Right cardiac atrium (tissue), 5 donors: ENCODE data around the gene CERS6. TPM values are rescaled to one million over a fixed set of nuclear protein-coding genes. Genes with fewer than 3 reads are reported as not detected.

ENCODE experiments used
- ATAC-seq, 2 donors: fragments of 200-7000 bp; cut with Tn5 transposase; one replicate each; pipeline versions ENCODE4 v1.8.0 to v1.9.1; 2020; ENCODE audit warnings: moderate library complexity in 2 of 2, mild to moderate bottlenecking in 1 of 2
- DNase-seq, 3 donors: peaks; one replicate each; pipeline ENCODE4 v3.0.0-alpha.2; 2020
- H3K27ac ChIP-seq: one replicate; pipeline ENCODE4 v1.5.1; 2013; ENCODE audit warnings: mild to moderate bottlenecking, low read length, control low read depth, moderate library complexity
- H3K27me3 ChIP-seq: one replicate; pipeline ENCODE4 v1.6.1; 2013; ENCODE audit not compliant: control insufficient read depth, insufficient read depth
- H3K4me1 ChIP-seq: one replicate; pipeline ENCODE4 v1.6.1; 2013; ENCODE audit warnings: low read length; ENCODE audit not compliant: control insufficient read depth, insufficient read depth
- H3K4me3 ChIP-seq: one replicate; pipeline ENCODE4 v1.5.1; 2013; ENCODE audit warnings: low read length, control low read depth
- H3K9me3 ChIP-seq: one replicate; pipeline ENCODE4 v1.6.1; 2013; ENCODE audit warnings: low read length; ENCODE audit not compliant: control insufficient read depth
- WGBS: extraction: QIAGEN DNeasy Blood & Tissue Kit; methylation state at CpG from one replicate; pipeline ENCODE4 v1.1.7; 2013; 5-methylcytosine and 5-hydroxymethylcytosine counted together
- intact Hi-C, 4 donors: fragments of 100-400 bp; cut with DNase I; formaldehyde crosslinking; loops; one replicate each; pipeline versions ENCODE4 v1.11.0 to v1.14.0; 2022 to 2023
- polyA plus RNA-seq: library from polyadenylated mRNA; stranded (reverse); fragments of 200-250 nt; gene quantifications from one replicate; pipeline ENCODE4 v1.2.3, GENCODE V29; 2013
- total RNA-seq, 4 donors: library from RNA; stranded (reverse); fragmentation: NEBNext Ultra II Directional; extraction: Animal tissue kit (Norgen Biotek cat#: 25700); gene quantifications; one replicate each; pipeline ENCODE4 v1.2.1, GENCODE V29; 2021
- donor health status: healthy with polysubstance abuse.
- donor health status: DM: no; HTN: yes; CAD: no.
- donor health status: DM: no; HTN: no; CAD: no.
- donor health status: DM: no; HTN: yes; CAD: no; lungs with severe emphysema.
- donor health status: DM: yes; HTN: yes; CAD: no.

Gene CERS6
- total and polyA plus RNA-seq, 5 donors = 25.6 to 71.5 (median 48.9) TPM

DNA sequence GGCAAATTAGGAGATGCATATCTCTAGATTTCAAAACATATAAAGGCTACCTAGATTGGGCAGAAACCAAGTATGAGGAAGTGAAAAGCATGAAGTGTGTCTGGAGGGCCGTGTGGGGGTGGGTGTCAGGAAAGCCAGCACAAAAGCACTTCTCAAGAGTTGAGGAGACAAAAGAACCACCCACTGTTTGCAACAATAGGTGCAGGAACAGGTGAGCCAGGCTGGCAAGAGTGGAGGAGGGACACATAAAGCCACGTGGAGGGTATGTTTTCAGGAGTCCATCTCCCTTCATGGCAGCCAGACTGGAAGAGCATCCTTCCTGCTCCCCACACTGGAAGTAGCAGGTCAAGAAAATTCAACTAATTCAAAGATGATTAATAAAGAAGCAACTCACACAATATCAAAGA lies 96.4 kb downstream of the CERS6 start:
- intact Hi-C loops = no loop called here
- H3K27me3 ChIP-seq = no peaks in the 10 kb centered on the region
- ATAC-seq (no peak), DNase-seq (no peak)
- 76% methylated on average over 2 of the region's 2 CpGs for WGBS
- no peak overlapping the region for H3K4me3 ChIP-seq
- no peaks in the 10 kb centered on the region for H3K9me3 ChIP-seq
- no peak overlapping the region for H3K27ac ChIP-seq
- H3K4me1 ChIP-seq = peaks cover 2% of the 10 kb centered on the region

DNA sequence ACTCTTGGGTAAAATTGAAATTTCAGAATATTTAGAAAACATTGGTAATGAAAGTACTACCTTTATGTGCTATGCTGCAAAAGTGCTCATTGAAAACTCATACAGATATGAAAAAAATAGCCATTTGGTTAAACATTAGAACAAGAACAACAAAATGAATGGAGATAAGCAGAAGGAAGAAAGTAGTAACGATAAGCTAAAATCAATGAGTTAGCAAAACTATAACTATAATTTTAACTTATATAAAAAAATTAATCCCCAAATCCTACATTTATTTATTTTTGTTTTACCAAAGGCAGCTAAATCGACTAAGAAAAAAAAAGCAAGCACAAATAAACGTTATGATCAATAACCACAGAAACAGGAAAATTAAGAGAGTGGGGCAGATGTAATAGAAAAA lies 99.2 kb downstream of the CERS6 start:
- WGBS = 92% methylated on average over 3 of the region's 3 CpGs
- DNase-seq (no peak), ATAC-seq (no peak)
- Histone ChIP-seq H3K27ac (no peak overlapping the region), H3K9me3 (no peaks in the 10 kb centered on the region), H3K4me3 (no peak overlapping the region), H3K27me3 (no peaks in the 10 kb centered on the region), H3K4me1 (peaks cover 2% of the 10 kb centered on the region)
- intact Hi-C loops = no loop called here

DNA sequence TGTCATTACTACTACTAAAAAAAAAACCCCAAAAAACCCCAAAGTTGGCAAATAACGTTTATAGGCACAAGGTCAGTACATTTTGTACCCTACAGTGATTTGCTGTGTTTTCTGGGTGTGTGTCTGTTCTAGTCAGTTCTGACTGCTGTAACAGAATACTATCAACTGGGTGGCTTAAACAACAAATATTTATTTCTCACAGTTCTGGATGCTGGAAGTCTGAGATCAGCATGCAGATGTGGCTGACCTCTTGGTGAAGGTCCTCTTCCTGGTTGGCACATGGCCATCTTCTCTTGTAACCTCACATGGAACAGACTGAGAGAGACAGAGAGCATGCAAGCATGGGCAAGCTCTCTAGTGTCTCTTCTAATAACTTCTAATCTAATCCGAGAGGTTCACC lies 103.1 kb downstream of the CERS6 start:
- Histone ChIP-seq H3K4me1 (no peaks in the 10 kb centered on the region), H3K9me3 (no peaks in the 10 kb centered on the region), H3K27me3 (no peaks in the 10 kb centered on the region), H3K4me3 (no peak overlapping the region), H3K27ac (no peak overlapping the region)
- intact Hi-C loops = no loop called here
- ATAC-seq (peak in 1 of 2 donors; percentile 43), DNase-seq (no peak)
- WGBS = 71% methylated on average over 2 of the region's 2 CpGs

DNA sequence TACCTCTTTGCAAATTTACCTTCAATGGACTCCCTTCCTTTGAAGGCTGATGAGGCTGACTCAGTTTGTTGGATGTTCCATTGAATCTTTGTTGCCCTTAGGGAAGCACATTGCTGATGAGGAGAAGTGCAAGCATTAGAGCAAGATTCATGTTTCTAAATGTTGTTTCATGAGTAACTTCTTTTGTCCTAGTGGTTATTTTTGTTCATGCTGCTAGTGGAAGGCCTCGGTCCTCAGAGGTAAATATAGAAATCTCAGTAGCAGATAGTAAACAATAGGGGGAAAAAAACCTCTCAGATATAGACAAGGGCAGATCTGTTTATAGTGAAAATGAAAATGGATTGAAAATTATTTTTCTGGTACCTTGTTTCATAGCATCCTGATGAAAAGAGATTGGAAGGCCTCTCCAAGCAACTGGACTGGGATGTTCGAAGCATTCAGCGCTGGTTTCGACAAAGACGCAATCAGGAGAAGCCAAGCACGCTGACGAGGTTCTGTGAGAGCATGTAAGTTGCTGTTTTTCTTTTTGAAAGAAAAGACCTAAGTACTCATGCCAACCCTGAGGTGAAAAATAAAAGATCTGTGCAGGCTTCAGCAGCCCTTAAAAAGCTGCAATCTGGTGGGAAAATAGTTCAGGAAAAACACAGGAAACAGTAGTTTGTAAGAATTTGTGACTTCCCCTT lies 104.9 kb downstream of the CERS6 start:
- 76% methylated on average over 7 of the region's 7 CpGs for WGBS

DNA sequence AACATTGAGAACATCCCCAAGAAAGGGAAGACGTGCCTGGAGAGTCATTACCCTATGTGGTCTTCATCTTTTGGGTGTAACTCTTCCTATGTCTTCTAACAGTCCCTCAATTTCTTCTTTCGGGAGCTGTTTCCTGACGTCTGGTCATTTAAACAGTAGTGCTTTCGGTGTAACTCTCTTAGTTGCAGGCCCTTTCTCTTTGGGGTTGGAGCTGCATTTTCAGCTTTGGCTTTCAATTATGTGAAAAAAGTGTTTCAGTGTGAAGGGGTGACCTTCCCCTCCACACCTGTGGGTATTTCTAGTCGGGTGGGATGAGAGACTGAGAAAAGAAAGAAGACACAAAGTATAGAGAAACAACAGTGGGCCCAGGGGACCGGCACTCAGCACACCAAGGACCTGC lies 105.9 kb downstream of the CERS6 start:
- no peaks in the 10 kb centered on the region for H3K27me3 ChIP-seq
- ATAC-seq (no peak), DNase-seq (no peak)
- no peak overlapping the region for H3K4me3 ChIP-seq
- intact Hi-C loops = no loop called here
- 93% methylated on average over 6 of the region's 6 CpGs for WGBS
- H3K4me1 ChIP-seq = peaks cover 2% of the 10 kb centered on the region
- H3K27ac ChIP-seq = no peak overlapping the region
- H3K9me3 ChIP-seq = no peaks in the 10 kb centered on the region

More for the DNA sequence above, 104.9 kb downstream of the CERS6 start:
- intact Hi-C loops = no loop called here
- no peak for ATAC-seq
- no peak for DNase-seq
- H3K27ac ChIP-seq = peak overlapping the region; percentile 43
- no peaks in the 10 kb centered on the region for H3K27me3 ChIP-seq
- H3K4me3 ChIP-seq = no peak overlapping the region
- H3K4me1 ChIP-seq = peaks cover 2% of the 10 kb centered on the region
- H3K9me3 ChIP-seq = no peaks in the 10 kb centered on the region

DNA sequence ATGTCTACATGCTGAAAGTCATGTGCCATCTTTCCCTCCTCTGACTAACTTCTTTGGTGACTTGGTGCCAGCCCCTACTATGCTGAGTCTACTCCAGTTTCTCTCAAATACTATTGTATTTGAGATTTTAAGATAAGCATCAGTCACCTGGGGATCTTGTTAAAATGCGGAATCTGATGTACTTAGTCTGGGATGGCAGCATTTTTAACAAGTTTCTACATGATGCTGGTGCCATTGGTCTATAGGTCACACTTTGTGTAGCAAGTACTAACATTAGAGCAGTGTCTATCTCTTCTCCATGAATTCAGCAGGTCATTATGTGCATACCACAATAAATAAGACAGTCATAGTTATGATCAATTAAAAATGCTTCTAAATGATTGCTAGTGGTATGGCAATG lies 106.9 kb downstream of the CERS6 start:
- 100% methylated on average over 1 of the region's 1 CpG for WGBS
- ATAC-seq (no peak), DNase-seq (no peak)
- H3K4me3 ChIP-seq = no peak overlapping the region
- no peaks in the 10 kb centered on the region for H3K9me3 ChIP-seq
- intact Hi-C loops = no loop called here
- no peaks in the 10 kb centered on the region for H3K27me3 ChIP-seq
- peaks cover 4% of the 10 kb centered on the region for H3K4me1 ChIP-seq
- H3K27ac ChIP-seq = no peak overlapping the region

DNA sequence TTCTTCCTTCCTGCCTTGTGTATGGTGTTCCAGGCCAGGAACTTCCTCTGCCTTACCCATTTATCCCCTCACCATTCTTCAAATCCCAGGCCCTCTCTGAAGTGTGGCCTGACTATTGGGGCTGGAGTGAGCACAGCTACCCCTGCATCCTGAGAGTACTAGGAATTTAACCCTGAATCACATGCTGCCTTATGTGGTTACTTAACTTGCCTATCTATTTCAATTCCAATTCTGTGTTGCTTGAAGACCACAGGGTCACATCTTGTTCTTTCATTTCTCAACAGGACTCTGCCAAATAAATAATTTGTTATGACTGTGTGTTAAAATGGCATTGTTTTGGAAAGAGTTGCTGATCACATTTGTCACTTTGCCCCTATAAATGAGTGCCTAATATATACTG lies 108.6 kb downstream of the CERS6 start:
- no peak overlapping the region for H3K27ac ChIP-seq
- DNase-seq = no peak
- intact Hi-C loops = no loop called here
- no peaks in the 10 kb centered on the region for H3K27me3 ChIP-seq
- no peak for ATAC-seq
- H3K4me1 ChIP-seq = peaks cover 4% of the 10 kb centered on the region
- H3K9me3 ChIP-seq = no peaks in the 10 kb centered on the region
- no peak overlapping the region for H3K4me3 ChIP-seq

DNA sequence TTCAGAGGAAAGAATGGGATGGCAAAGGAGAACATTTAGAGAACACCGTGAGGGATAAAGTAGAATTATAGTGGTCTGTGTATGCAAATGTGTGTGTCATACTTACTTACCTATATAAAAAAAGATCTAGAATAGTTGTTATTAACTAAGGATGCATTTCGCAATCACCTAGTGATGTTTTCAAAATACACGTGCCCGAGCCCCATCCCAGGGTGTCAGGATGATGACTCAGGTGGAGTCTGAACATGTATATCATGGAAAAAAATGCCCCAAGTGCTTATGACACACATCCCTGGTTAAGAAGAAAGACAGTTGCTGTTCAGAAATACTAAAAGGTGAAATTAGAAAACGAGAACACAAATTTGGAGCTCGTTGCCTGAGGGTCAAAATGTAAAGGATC lies 109.0 kb downstream of the CERS6 start:
- no peak for ATAC-seq
- Histone ChIP-seq H3K9me3 (no peaks in the 10 kb centered on the region), H3K4me3 (no peak overlapping the region), H3K4me1 (peaks cover 4% of the 10 kb centered on the region), H3K27me3 (no peaks in the 10 kb centered on the region), H3K27ac (no peak overlapping the region)
- no peak for DNase-seq
- intact Hi-C loops = no loop called here
- 82% methylated on average over 6 of the region's 6 CpGs for WGBS

DNA sequence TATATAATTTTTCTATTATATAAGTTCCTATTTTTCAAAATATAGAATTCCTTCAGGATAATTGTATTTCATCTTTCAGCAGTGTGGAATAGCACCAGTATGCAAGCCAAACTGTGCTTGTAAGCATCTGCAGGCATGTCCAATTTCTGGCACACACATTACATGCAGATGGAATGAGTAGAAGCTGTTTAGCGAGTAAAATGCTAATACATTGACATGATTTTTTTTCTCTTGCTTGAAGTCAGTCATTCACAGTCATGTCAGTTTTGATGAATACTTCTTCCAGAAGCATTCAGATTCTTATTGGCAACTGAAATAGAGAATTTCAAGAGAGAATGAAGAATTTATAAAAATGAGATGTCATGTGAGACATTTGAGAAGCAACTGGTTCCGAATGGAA lies 109.4 kb downstream of the CERS6 start:
- Histone ChIP-seq H3K9me3 (no peaks in the 10 kb centered on the region), H3K4me1 (peaks cover 4% of the 10 kb centered on the region), H3K27ac (no peak overlapping the region), H3K27me3 (no peaks in the 10 kb centered on the region), H3K4me3 (no peak overlapping the region)
- intact Hi-C loops = no loop called here
- ATAC-seq (no peak), DNase-seq (no peak)
- 82% methylated on average over 2 of the region's 2 CpGs for WGBS

DNA sequence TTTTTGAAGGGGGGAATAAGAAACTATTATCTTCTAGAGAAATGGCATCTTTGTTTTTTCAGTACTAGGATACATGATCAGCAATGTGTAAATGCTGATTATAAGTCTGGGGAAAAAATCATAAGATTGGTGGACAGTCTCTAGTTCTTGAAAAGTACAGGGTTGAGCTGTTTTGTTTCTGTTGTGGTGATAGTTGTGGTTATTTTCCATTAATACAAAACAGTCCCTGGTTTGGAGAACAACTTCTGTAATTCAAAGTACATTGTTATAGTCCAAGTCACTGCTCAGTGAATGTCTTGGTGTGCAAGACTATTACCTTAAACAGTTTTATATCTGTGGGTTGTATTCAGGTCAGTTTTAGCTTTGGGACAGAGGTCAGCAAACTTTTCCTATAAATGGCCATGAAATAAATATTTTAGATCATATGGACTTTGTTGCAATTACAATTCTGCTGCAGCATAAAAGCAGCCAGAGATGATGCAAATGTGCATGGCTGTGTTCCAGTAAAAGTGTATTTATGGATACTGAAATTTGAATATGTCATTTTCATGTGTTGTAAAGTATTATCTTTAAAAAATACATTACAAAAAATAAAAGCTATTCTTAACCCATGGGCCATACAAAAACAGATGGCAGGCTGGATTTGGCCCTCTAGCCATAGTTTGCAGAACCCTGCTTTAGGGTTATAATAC lies 111.0 kb downstream of the CERS6 start:
- Histone ChIP-seq H3K4me1 (peaks cover 4% of the 10 kb centered on the region), H3K9me3 (no peaks in the 10 kb centered on the region), H3K27ac (no peak overlapping the region), H3K4me3 (no peak overlapping the region), H3K27me3 (no peaks in the 10 kb centered on the region)
- DNase-seq (no peak), ATAC-seq (no peak)
- intact Hi-C loops = no loop called here

DNA sequence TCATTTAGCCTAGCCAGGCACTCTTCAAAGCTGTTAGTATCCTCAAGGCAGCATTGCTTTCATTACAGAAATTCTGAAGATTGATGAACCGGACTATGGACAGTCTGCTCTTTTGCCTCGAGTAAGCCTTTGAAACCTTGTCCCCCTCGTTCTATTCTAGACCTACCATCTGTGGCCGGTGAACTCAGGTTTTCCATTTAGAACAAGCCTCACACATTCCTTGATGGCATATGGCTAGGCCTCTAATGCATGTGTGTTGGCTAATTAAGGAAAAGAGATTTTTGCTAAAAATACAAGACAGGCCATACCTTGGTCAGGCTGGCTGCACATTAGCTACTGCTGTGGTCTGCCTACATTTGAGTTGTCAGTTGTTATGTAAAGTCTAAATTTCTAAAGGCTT lies 111.8 kb downstream of the CERS6 start:
- ATAC-seq = no peak
- intact Hi-C loops = no loop called here

More for the DNA sequence above, 111.8 kb downstream of the CERS6 start:
- H3K9me3 ChIP-seq = no peaks in the 10 kb centered on the region
- no peak overlapping the region for H3K4me3 ChIP-seq
- H3K27ac ChIP-seq = peak overlapping the region; percentile 36
- no peak for DNase-seq
- no peaks in the 10 kb centered on the region for H3K27me3 ChIP-seq
- 79% methylated on average over 4 of the region's 4 CpGs for WGBS
- peaks cover 4% of the 10 kb centered on the region for H3K4me1 ChIP-seq
